ENCODE measurements around the gene TEX53.

Gene TEX53

DNA sequence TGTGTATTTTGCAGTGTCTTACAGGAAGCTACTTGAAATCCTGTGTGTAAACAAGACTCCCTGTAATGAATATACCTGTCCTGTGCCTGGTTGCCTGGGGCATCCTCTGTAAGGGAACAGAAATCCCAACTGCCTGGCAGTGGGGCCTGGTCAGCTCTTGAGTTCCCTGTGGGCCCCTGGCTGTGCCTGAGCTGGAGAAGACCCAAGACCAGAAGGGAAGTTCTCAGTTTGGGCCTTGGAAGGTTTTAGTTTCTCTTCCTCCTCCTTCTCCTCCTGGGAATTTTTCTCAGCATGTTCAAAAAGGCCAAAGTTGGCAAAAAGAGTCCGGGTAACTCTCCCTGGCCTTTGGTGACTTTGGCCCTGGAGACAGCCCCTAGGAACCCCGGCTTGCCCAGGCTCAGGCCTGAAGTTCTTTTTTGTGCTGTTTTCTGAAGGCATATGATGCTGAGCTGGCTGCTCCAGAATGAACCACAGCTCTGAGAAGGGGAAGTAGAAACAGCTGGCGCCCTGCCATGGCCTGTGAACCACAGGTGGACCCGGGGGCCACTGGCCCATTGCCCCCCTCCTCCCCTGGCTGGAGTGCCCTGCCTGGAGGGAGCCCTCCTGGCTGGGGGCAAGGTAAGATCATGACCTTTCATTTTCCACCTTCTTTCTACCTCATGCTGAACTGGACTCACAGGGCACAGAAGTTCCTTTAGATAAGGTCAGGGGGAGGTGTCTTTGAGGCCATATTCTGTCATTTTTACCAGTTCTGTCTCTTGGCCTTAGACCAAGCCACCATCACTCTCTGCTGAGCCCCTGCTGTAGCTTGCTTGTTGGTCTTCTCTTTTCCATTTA, 40.7 kb downstream of the TEX53 start:
- H3K4me1 ChIP-seq (ENCODE audit: control extremely low read depth in 1 of 4, control insufficient read depth in 4 of 4, insufficient read depth in 4 of 4, low read length in 3 of 4), result peaks cover 7 to 53% (median 39%) of the 10 kb centered on the region in 4 experiments
- peak; percentile 84 to 96 (median 95) for DNase-seq
- 0% methylated on average over 2 of the region's 4 CpGs for WGBS (ENCODE audit: insufficient coverage)

DNA sequence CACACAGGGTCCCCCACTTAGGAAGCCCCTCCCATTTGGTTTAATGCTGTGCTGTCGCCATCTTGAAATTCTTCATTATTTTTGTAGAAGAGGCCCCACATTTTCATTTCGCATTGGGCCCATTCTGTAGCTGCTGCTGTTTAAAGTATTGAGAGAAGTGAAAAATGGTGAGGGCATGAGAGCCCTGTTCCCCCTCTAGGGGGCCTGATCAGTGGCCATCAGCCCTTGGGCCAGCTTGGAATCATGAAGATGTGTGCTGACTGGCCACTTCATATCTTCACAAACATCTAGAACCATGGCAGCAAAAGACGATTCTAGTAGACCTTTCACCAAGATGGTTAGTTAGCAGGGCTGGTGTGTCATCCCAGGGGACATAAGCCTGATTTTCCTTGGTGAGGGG, 43.2 kb downstream of the TEX53 start:
- H3K36me3 ChIP-seq (ENCODE audit: control insufficient read depth in 4 of 4, insufficient read depth in 4 of 4, low read length in 3 of 4), result peaks cover 0 to 15% (median 0%) of the 10 kb centered on the region in 4 experiments
- no peak overlapping the region for H3K4me3 ChIP-seq (ENCODE audit: control insufficient read depth in 1 of 7, extremely low read depth in 1 of 7, insufficient read depth in 4 of 7, low read depth in 2 of 7, low read length in 6 of 7)
- ChIA-PET CTCF (interaction anchor here (1.4 to 4.2 kb wide), 4 partner anchors 19 to 41 kb away, joined by 3 to 16 read pairs (median 6); no protein-coding TSS in a partner anchor), POLR2A (no interaction called here)
- H3K27me3 ChIP-seq (replicated peaks in 2 of 5; ENCODE audit: control insufficient read depth in 4 of 5, insufficient read depth in 5 of 5, low read length in 4 of 5), result no peaks in the 10 kb centered on the region
- WGBS (ENCODE audit: insufficient coverage), result 93% methylated on average over 2 of the region's 3 CpGs
- H3K9me3 ChIP-seq (ENCODE audit: control extremely low read depth in 1 of 5, control insufficient read depth in 4 of 5, insufficient read depth in 2 of 5, low read depth in 1 of 5, low read length in 4 of 5), result peaks cover 0 to 6% (median 0%) of the 10 kb centered on the region in 5 experiments
- no peak for DNase-seq
- H3K4me1 ChIP-seq (ENCODE audit: control extremely low read depth in 1 of 4, control insufficient read depth in 4 of 4, insufficient read depth in 4 of 4, low read length in 3 of 4), result peaks cover 5 to 62% (median 48%) of the 10 kb centered on the region in 4 experiments
- H3K27ac ChIP-seq (ENCODE audit: insufficient read depth in 1 of 2, low read depth in 1 of 2, low read length in 2 of 2, poor library complexity in 1 of 2, severe bottlenecking in 2 of 2), result no peak overlapping the region

More for the DNA sequence above, 40.7 kb downstream of the TEX53 start:
- peaks cover 0 to 6% (median 0%) of the 10 kb centered on the region in 5 experiments for H3K9me3 ChIP-seq (ENCODE audit: control extremely low read depth in 1 of 5, control insufficient read depth in 4 of 5, insufficient read depth in 2 of 5, low read depth in 1 of 5, low read length in 4 of 5)
- POLR2A ChIA-PET, result interaction anchor here (1.0 kb wide), 1 partner anchor 24 kb away, joined by 6 read pairs; no protein-coding TSS in a partner anchor
- CTCF ChIA-PET, result interaction anchor here (1.5 to 3.2 kb wide), 7 partner anchors 10 to 36 kb away, joined by 6 to 16 read pairs (median 7); partner anchors contain the start of gene ATP6V1G1
- no peaks in the 10 kb centered on the region for H3K27me3 ChIP-seq (replicated peaks in 2 of 5; ENCODE audit: control insufficient read depth in 4 of 5, insufficient read depth in 5 of 5, low read length in 4 of 5)
- H3K4me3 ChIP-seq (ENCODE audit: control insufficient read depth in 1 of 7, extremely low read depth in 1 of 7, insufficient read depth in 4 of 7, low read depth in 2 of 7, low read length in 6 of 7), result peak overlapping the region in 1 of 7 experiments; percentile 43
- H3K27ac ChIP-seq (ENCODE audit: insufficient read depth in 1 of 2, low read depth in 1 of 2, low read length in 2 of 2, poor library complexity in 1 of 2, severe bottlenecking in 2 of 2), result peak overlapping the region; percentile 64 to 81
- H3K36me3 ChIP-seq (ENCODE audit: control insufficient read depth in 4 of 4, insufficient read depth in 4 of 4, low read length in 3 of 4), result peaks cover 0 to 25% (median 5%) of the 10 kb centered on the region in 4 experiments

DNA sequence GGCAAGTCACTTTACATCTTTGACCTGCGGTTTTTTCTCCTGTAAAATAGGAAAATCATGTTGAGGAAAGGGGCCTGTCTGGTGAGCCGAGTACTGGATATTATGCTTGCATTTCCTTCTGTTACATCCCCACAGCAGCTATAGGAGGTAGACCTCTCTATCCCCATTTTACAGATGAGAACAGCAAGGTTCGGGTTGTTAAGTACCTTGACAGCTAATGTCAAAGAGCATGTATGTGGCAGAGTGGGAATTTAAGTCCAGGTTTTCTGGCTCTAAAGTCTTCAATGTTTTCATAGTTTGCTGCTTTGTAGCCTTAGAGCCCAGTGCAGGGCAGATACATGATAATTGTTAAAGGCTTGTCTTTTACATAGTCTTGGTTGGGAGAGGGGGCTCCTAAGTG, 43.7 kb downstream of the TEX53 start:
- DNase-seq, result no peak
- Histone ChIP-seq H3K27ac (ENCODE audit: insufficient read depth in 1 of 2, low read depth in 1 of 2, low read length in 2 of 2, poor library complexity in 1 of 2, severe bottlenecking in 2 of 2) (peak overlapping the region in 1 of 2 experiments; percentile 16), H3K4me1 (ENCODE audit: control extremely low read depth in 1 of 4, control insufficient read depth in 4 of 4, insufficient read depth in 4 of 4, low read length in 3 of 4) (peaks cover 5 to 57% (median 47%) of the 10 kb centered on the region in 4 experiments), H3K4me3 (ENCODE audit: control insufficient read depth in 1 of 7, extremely low read depth in 1 of 7, insufficient read depth in 4 of 7, low read depth in 2 of 7, low read length in 6 of 7) (no peak overlapping the region), H3K36me3 (ENCODE audit: control insufficient read depth in 4 of 4, insufficient read depth in 4 of 4, low read length in 3 of 4) (peaks cover 0 to 12% (median 0%) of the 10 kb centered on the region in 4 experiments), H3K9me3 (ENCODE audit: control extremely low read depth in 1 of 5, control insufficient read depth in 4 of 5, insufficient read depth in 2 of 5, low read depth in 1 of 5, low read length in 4 of 5) (peaks cover 0 to 6% (median 0%) of the 10 kb centered on the region in 5 experiments), H3K27me3 (replicated peaks in 2 of 5; ENCODE audit: control insufficient read depth in 4 of 5, insufficient read depth in 5 of 5, low read length in 4 of 5) (no peaks in the 10 kb centered on the region)
- 100% methylated on average over 1 of the region's 3 CpGs for WGBS (ENCODE audit: insufficient coverage)
- CTCF ChIA-PET, result interaction anchor here (1.4 to 4.2 kb wide), 4 partner anchors 19 to 42 kb away, joined by 3 to 16 read pairs (median 6); no protein-coding TSS in a partner anchor
- POLR2A ChIA-PET, result no interaction called here

DNA sequence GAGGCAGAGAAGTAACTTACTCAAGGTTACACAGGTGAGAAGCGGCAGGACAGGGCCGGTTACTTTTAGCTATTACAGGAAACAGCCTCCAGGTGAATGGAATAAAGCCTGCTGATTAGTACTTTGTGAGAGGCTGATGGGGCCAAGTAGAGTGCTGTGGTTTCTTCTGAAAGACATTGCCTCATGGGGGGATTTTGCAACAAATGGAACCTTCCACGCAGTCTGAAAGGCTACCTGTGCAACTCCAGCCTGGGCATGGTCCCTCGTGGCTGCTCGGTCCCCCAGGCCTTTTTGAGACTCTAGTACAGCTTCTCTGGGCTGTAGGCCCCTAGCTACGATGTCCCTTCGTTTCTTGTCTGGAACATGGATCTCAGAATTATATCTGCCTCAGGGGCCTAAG, 44.5 kb downstream of the TEX53 start:
- no peak for DNase-seq
- Histone ChIP-seq H3K36me3 (ENCODE audit: control insufficient read depth in 4 of 4, insufficient read depth in 4 of 4, low read length in 3 of 4) (peaks cover 0 to 4% (median 0%) of the 10 kb centered on the region in 4 experiments), H3K4me1 (ENCODE audit: control extremely low read depth in 1 of 4, control insufficient read depth in 4 of 4, insufficient read depth in 4 of 4, low read length in 3 of 4) (peaks cover 3 to 54% (median 45%) of the 10 kb centered on the region in 4 experiments), H3K27me3 (replicated peaks in 2 of 5; ENCODE audit: control insufficient read depth in 4 of 5, insufficient read depth in 5 of 5, low read length in 4 of 5) (no peaks in the 10 kb centered on the region), H3K27ac (ENCODE audit: insufficient read depth in 1 of 2, low read depth in 1 of 2, low read length in 2 of 2, poor library complexity in 1 of 2, severe bottlenecking in 2 of 2) (peak overlapping the region in 1 of 2 experiments; percentile 16), H3K4me3 (ENCODE audit: control insufficient read depth in 1 of 7, extremely low read depth in 1 of 7, insufficient read depth in 4 of 7, low read depth in 2 of 7, low read length in 6 of 7) (no peak overlapping the region), H3K9me3 (ENCODE audit: control extremely low read depth in 1 of 5, control insufficient read depth in 4 of 5, insufficient read depth in 2 of 5, low read depth in 1 of 5, low read length in 4 of 5) (peaks cover 0 to 3% (median 0%) of the 10 kb centered on the region in 5 experiments)
- 73% methylated on average over 7 of the region's 7 CpGs for WGBS (ENCODE audit: insufficient coverage)
- CTCF ChIA-PET, result interaction anchor here (1.3 to 4.2 kb wide), 6 partner anchors 16 to 209 kb away, joined by 3 to 16 read pairs (median 6); no protein-coding TSS in a partner anchor
- POLR2A ChIA-PET, result no interaction called here

DNA sequence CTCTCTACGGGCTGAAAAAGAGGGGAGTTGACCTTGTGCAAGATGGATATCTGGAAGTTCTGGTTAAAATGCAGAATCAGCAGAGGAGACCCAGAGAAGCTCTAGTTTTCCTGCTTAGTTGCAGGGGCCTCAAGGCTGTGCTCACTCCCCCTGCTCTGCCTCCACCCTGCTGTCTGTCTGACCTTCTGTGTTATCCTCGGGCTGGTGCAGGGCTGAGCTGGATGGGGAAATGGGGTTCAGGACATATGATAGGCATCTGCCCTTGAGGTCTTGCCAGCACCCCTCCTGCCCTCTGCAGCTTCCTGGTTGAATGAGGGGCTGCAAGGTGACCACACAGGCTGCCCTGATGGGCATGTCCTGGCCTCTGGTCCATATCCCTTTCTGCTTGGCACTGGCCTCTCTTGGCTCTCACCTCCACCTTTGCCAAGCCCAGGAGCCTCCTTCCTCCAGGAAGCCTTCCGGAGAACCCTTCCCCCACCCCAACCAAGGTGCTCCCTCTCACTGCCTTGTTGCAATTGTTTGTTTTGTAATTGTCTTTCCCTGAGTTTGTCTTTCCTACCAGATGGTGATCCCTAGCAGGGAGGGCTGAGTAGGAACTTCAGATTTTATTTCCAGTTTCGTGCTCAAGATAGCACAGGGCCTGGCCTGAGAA, 45.2 kb downstream of the TEX53 start:
- Histone ChIP-seq H3K4me1 (ENCODE audit: control extremely low read depth in 1 of 4, control insufficient read depth in 4 of 4, insufficient read depth in 4 of 4, low read length in 3 of 4) (peaks cover 3 to 48% (median 44%) of the 10 kb centered on the region in 4 experiments), H3K36me3 (ENCODE audit: control insufficient read depth in 4 of 4, insufficient read depth in 4 of 4, low read length in 3 of 4) (peaks cover 0 to 3% (median 0%) of the 10 kb centered on the region in 4 experiments), H3K27ac (ENCODE audit: insufficient read depth in 1 of 2, low read depth in 1 of 2, low read length in 2 of 2, poor library complexity in 1 of 2, severe bottlenecking in 2 of 2) (no peak overlapping the region), H3K9me3 (ENCODE audit: control extremely low read depth in 1 of 5, control insufficient read depth in 4 of 5, insufficient read depth in 2 of 5, low read depth in 1 of 5, low read length in 4 of 5) (peaks cover 0 to under 1% (median 0%) of the 10 kb centered on the region in 5 experiments), H3K4me3 (ENCODE audit: control insufficient read depth in 1 of 7, extremely low read depth in 1 of 7, insufficient read depth in 4 of 7, low read depth in 2 of 7, low read length in 6 of 7) (peak overlapping the region; percentile 60 to 89 (median 77)), H3K27me3 (replicated peaks in 2 of 5; ENCODE audit: control insufficient read depth in 4 of 5, insufficient read depth in 5 of 5, low read length in 4 of 5) (no peaks in the 10 kb centered on the region)
- no peak for DNase-seq
- POLR2A ChIA-PET, result interaction anchor here (1.4 kb wide), 1 partner anchor 25 kb away, joined by 5 read pairs; the partner anchor contains the start of gene ATP6V1G1
- CTCF ChIA-PET, result interaction anchor here (0.8 to 4.2 kb wide), 8 partner anchors 15 to 213 kb away, joined by 3 to 16 read pairs (median 6); no protein-coding TSS in a partner anchor
- 0% methylated on average over 2 of the region's 4 CpGs for WGBS (ENCODE audit: insufficient coverage)

DNA sequence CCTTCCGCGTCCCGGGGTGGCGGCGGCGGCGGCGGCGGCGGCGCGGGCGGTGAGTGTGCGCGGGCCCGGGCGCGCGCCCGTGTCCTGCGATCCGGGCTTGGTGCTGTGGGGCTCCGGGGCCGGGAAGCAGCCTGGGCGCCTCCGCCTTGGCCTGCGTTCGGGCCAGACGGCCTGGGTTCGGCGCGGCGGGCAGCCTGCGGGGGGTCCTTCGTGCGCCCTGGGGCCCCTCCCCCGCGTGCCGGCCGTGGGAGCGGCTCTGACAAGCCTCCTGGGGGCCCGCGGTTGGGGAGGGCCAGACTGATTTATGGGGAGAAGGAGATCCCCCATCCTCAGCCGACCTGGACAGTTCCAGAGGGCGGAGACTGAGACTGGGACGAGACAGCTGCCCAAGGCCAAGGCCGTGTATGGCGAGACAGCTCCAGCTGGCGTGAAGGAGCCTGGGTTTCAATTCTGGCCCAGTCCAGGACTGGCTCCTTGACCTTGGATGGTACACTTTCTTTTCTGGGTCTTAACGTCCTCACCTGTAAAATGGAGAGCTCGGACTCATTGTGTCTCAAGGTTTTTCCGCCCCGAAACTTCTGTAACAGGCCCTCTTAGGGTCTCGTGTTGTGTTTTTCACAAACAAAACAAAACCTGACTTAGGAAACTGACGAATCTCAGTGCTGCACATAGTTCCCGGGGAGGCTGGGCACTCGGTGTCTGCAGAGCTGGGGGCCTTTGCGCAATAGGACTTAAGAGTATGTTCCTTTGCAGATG, 45.9 kb downstream of the TEX53 start:
- no peaks in the 10 kb centered on the region for H3K27me3 ChIP-seq (replicated peaks in 2 of 5; ENCODE audit: control insufficient read depth in 4 of 5, insufficient read depth in 5 of 5, low read length in 4 of 5)
- ChIA-PET POLR2A (interaction anchor here (1.4 kb wide), 1 partner anchor 24 kb away, joined by 5 read pairs; the partner anchor contains the start of gene ATP6V1G1), CTCF (interaction anchor here (0.8 to 4.2 kb wide), 8 partner anchors 14 to 212 kb away, joined by 3 to 16 read pairs (median 6); partner anchors contain the start of gene ATP6V1G1)
- WGBS (ENCODE audit: insufficient coverage), result 2% methylated on average over 36 of the region's 58 CpGs
- peaks cover 3 to 46% (median 42%) of the 10 kb centered on the region in 4 experiments for H3K4me1 ChIP-seq (ENCODE audit: control extremely low read depth in 1 of 4, control insufficient read depth in 4 of 4, insufficient read depth in 4 of 4, low read length in 3 of 4)
- peak overlapping the region; percentile 60 to 89 (median 77) for H3K4me3 ChIP-seq (ENCODE audit: control insufficient read depth in 1 of 7, extremely low read depth in 1 of 7, insufficient read depth in 4 of 7, low read depth in 2 of 7, low read length in 6 of 7)
- H3K9me3 ChIP-seq (ENCODE audit: control extremely low read depth in 1 of 5, control insufficient read depth in 4 of 5, insufficient read depth in 2 of 5, low read depth in 1 of 5, low read length in 4 of 5), result no peaks in the 10 kb centered on the region
- H3K27ac ChIP-seq (ENCODE audit: insufficient read depth in 1 of 2, low read depth in 1 of 2, low read length in 2 of 2, poor library complexity in 1 of 2, severe bottlenecking in 2 of 2), result peak overlapping the region; percentile 47 to 82
- peak; percentile 25 to 62 (median 56) for DNase-seq
- H3K36me3 ChIP-seq (ENCODE audit: control insufficient read depth in 4 of 4, insufficient read depth in 4 of 4, low read length in 3 of 4), result peaks cover 0 to 3% (median 0%) of the 10 kb centered on the region in 4 experiments
